ENCODE measurements around the gene PIP4K2A.

Gene PIP4K2A

DNA sequence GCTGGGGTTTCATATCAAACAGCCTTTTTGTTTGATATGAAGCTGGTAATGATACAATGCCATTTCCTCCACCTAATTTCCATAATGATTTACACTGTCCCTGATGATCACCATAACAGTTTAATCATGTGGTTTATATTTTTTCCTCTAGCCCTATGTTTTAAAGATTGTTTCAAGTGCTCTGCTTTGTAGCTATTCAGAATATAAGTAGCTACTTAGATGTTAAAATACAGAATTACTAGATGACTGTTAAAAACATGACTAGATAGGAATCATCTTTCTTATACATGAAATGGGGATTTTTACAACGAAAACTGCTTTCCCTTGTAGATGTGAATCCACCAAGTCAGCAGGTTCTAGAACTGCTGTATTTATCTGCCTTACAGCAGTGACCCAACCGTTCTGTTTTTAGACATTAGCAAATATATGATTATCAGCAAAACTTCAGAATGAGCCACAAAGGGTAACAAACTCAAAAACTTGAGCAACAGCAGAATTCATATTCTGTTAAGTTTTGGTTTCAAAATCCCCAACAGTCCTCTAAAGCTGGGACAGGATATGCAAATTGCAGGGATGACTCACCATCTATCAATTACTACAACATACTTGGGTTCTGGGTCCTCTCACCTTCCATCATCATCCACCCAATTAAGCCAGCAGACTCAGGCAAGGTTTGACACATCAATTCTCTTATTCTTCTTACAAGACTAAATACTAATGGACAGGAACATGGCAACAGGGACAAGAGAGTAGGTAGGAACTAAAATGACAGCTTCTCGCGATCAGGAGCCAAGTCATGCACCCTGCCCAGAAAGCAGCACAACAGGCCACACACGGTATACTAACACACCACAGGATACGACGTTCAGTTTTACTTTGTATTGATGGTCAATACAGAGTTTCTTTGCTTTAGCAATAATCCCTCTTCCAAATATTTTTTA is 83.9 kb downstream of the PIP4K2A start:
- no peak overlapping the region for H3K27ac ChIP-seq
- no peak for TF ChIP-seq ZFX (IDR thresholded peaks at IDR 0.05)
- TF ChIP-seq, protein P1, sequence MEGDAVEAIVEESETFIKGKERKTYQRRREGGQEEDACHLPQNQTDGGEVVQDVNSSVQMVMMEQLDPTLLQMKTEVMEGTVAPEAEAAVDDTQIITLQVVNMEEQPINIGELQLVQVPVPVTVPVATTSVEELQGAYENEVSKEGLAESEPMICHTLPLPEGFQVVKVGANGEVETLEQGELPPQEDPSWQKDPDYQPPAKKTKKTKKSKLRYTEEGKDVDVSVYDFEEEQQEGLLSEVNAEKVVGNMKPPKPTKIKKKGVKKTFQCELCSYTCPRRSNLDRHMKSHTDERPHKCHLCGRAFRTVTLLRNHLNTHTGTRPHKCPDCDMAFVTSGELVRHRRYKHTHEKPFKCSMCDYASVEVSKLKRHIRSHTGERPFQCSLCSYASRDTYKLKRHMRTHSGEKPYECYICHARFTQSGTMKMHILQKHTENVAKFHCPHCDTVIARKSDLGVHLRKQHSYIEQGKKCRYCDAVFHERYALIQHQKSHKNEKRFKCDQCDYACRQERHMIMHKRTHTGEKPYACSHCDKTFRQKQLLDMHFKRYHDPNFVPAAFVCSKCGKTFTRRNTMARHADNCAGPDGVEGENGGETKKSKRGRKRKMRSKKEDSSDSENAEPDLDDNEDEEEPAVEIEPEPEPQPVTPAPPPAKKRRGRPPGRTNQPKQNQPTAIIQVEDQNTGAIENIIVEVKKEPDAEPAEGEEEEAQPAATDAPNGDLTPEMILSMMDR (conservative IDR thresholded peaks at IDR 0.05) = no peak

DNA sequence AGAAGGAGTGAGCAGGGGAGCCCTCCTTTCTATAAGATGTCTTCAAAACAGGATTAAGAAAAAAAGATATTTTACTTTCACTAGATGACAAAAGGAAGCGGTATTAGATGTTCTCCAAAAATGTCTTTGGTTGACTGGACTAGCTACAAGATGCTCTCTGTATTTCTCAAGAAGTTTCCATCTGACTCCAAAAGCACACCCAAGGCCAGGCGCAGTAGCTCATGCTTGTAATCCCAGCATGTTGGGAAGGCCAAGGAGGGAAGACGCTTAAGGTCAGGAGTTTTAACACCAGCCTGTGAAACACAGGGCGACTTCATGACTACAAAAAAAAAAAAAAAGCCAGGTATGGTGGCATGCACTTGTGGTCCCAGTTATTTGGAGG is 84.5 kb downstream of the PIP4K2A start:
- TF ChIP-seq, protein P1 (conservative IDR thresholded peaks at IDR 0.05) = no peak
- no peak for TF ChIP-seq ZFX (IDR thresholded peaks at IDR 0.05)

DNA sequence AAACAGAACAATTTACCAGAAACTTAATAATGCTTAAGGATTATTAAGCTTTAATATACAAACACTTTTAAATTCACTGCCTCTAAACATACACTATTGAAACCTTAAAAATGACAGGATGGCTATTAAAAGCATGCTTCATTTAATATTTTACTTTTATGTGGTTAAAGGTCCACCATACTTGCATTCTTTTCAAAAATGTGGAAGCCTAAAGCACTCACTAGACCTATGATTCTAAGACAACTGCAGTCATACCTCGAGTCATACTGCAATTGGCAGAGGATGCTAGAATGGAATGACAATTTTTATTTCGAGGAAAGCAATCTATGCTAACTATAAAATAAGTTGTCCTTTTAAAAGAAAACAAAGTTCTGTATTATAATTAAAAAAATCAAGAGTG is 85.3 kb downstream of the PIP4K2A start:
- no peak for TF ChIP-seq ZFX (IDR thresholded peaks at IDR 0.05)
- TF ChIP-seq, protein P1 (conservative IDR thresholded peaks at IDR 0.05) = no peak

More for the DNA sequence above, 84.5 kb downstream of the PIP4K2A start:
- H3K27ac ChIP-seq = no peak overlapping the region

DNA sequence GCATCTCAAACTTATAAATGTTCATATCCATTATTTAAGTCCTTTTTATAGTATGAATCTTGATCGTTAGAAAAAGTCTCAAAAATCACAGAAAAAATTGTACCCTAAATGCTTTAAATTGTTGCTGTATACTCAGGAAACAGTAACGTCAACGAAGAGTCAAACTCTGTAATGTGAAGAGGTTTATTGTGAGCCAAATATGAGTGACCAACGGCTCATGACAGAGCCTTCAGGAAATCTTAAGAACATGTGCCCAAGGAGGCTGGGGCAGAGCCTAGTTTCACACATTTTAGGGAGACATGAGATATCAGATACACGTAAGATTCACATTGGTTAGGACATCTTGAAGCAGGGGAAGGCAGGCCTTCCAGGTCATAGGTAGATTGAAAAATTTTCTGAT is 86.1 kb downstream of the PIP4K2A start:
- H3K27ac ChIP-seq = no peak overlapping the region
- TF ChIP-seq, protein P1 (conservative IDR thresholded peaks at IDR 0.05) = no peak
- TF ChIP-seq ZFX (IDR thresholded peaks at IDR 0.05) = no peak

More for the DNA sequence above, 85.3 kb downstream of the PIP4K2A start:
- H3K27ac ChIP-seq = no peak overlapping the region

DNA sequence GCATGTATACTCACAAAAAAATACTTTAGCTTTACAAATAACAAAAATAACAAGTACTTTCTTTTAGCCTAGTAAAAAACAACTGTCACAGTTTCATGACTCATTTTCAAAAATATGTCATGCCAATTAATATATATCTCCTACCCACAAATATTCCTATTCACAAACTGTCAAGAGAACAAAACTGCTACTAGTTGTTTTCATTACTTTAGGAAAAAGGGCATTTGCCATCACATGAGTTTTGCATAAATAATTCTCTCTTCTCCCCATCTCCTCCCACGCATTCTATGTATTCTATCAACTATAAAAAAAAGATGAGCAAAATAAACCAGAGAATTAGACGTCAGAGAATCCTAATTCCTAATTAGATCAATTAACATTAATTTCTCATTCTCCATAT is 87.6 kb downstream of the PIP4K2A start:
- no peak for TF ChIP-seq ZFX (IDR thresholded peaks at IDR 0.05)
- TF ChIP-seq, protein P1 (conservative IDR thresholded peaks at IDR 0.05) = no peak
- no peak overlapping the region for H3K27ac ChIP-seq

DNA sequence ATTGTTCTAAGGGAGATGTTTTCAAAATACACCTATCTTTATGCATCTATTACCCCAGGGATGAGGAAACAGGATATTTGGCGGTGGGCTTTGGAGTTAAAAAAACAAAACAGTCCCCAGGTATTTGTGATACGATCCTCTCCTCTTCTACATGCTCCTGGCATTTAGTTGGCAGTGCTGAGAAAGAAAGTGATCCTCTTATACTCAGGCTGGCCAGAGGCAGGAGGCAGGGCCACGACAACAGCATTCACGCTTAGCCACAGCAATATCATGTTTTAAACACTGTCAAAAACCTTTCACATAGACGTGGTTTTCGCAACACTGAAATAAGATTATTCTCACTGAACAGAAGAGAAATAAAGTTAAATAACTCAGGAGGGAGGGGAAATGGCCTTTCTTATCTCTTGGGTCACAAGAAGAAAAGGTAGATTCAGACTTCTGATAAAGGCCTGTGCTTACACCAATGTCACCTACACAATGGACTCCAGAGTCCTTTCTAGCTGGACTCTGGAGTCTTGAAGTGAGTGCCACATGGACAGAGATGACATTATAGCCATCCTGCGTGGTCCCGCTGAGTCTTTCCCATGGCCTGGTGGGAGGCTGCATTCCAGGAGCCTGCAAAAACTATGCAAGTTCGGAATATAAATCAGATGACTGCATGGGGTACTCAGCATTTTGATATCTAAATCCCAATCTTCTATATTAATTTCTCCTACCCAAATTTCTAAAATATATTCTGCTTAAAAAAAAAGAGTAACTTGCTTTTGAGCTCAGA is 88.7 kb downstream of the PIP4K2A start:
- TF ChIP-seq ZFX (IDR thresholded peaks at IDR 0.05) = no peak
- TF ChIP-seq, protein P1 (conservative IDR thresholded peaks at IDR 0.05) = no peak
- no peak overlapping the region for H3K27ac ChIP-seq

DNA sequence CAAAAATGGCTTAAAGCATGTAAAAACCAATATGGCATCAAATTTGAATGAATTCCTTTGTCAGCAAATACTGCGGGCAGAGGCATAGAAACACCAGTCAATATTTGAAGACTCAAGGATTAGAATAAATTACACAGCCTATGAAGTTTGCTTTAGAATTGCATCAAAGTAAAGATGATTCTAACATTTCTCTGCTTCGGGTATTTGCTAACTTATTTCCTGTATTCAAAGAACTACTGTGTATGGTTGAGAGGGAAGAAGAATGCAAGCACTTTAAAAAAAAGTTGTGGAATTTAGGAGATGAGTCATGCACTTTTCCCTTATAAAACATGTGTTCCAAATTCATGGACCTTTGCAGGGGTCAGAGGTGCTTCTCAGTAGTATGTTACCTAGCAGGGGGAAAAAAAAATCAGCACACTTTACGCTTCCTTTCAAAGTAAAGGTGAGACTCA is 90.1 kb downstream of the PIP4K2A start:
- H3K27ac ChIP-seq = no peak overlapping the region
- TF ChIP-seq, protein P1 (conservative IDR thresholded peaks at IDR 0.05) = no peak
- no peak for TF ChIP-seq ZFX (IDR thresholded peaks at IDR 0.05)
